Hematopoietic multipotent progenitor cell treated with erythropoietin and hydrocortisone succinate and interleukin-3 and kit ligand, for 17 days (in vitro differentiated cells): ENCODE measurements around the gene DENND4C.
"Not testable (repeated sequence)": the region's sequence is repeated elsewhere in the genome, so short reads cannot be mapped to it uniquely, and the experiment has no call there.

Experiments used
- DNase-seq: peaks from one replicate; pipeline ENCODE4 v3.0.0-alpha.2; 2015; ENCODE audit warnings: low spot score

Gene DENND4C

GRCh38 chr9:19230355-19231125 is at the start of gene DENND4C:
TSS of gene DENND4C (plus strand) at chr9:19230693. CDS start at chr9:19276175, 45,482 bp downstream.
- DNase-seq = peak; percentile 71

GRCh38 chr9:19180991-19181390 is 49.5 kb upstream of the DENND4C start:
- DNase-seq = no peak

GRCh38 chr9:19181561-19181960 is 48.9 kb upstream of the DENND4C start:
- no peak for DNase-seq

- no peak for DNase-seq
These were observed 46.2 kb upstream of the DENND4C start for GRCh38 chr9:19184144-19184917.

- no peak for DNase-seq
These were observed 45.3 kb upstream of the DENND4C start for GRCh38 chr9:19185191-19185590.

GRCh38 chr9:19186232-19186631 is 44.3 kb upstream of the DENND4C start:
- no peak for DNase-seq

- DNase-seq = no peak
These were observed 41.7 kb upstream of the DENND4C start for GRCh38 chr9:19188771-19189170.

- DNase-seq = no peak
These were observed 38.1 kb upstream of the DENND4C start for GRCh38 chr9:19192202-19193028.

- no peak for DNase-seq
These were observed 37.5 kb upstream of the DENND4C start for GRCh38 chr9:19193029-19193324.

- not testable (repeated sequence) for DNase-seq
These were observed 37.0 kb upstream of the DENND4C start for GRCh38 chr9:19193358-19193973.

GRCh38 chr9:19198406-19198805 is 32.1 kb upstream of the DENND4C start:
- DNase-seq = no peak

GRCh38 chr9:19199012-19199411 is 31.5 kb upstream of the DENND4C start:
- no peak for DNase-seq

GRCh38 chr9:19200229-19200628 is 30.3 kb upstream of the DENND4C start:
- DNase-seq = no peak

- DNase-seq = no peak
These were observed 28.3 kb upstream of the DENND4C start for GRCh38 chr9:19201899-19202891.

- DNase-seq = no peak
These were observed 27.4 kb upstream of the DENND4C start for GRCh38 chr9:19203058-19203457.

- DNase-seq = no peak
These were observed 21.8 kb upstream of the DENND4C start for GRCh38 chr9:19208653-19209052.

- DNase-seq = no peak
These were observed 21.3 kb upstream of the DENND4C start for GRCh38 chr9:19209188-19209587.

- DNase-seq = no peak
These were observed 16.7 kb upstream of the DENND4C start for GRCh38 chr9:19213823-19214222.

- DNase-seq = no peak
These were observed 14.0 kb upstream of the DENND4C start for GRCh38 chr9:19216466-19216865.

GRCh38 chr9:19221326-19221725 is 9.2 kb upstream of the DENND4C start:
- no peak for DNase-seq

- no peak for DNase-seq
These were observed 6.8 kb upstream of the DENND4C start for GRCh38 chr9:19223724-19224123.
